Activated T-helper 2 cell treated with anti-CD3 and anti-CD28 coated beads, Interferon-gamma antibody, Interleukin-2, Interleukin-4, amounts not matched to agents 10 μg/mL and 5 μg/mL and 100 μg/mL, durations not matched to agents 14 hours and 24 hours and 36 hours (primary cell): Measurements from ENCODE around the gene MARCHF6. TPM values are rescaled to one million over a fixed set of nuclear protein-coding genes. Genes with fewer than 3 reads are reported as not detected.
"Not testable (repeated sequence)": the region's sequence is repeated elsewhere in the genome, so short reads cannot be mapped to it uniquely, and the experiment has no call there.

Experiments
- DNase-seq: peaks from one replicate; pipeline ENCODE4 v3.0.0; 2021; ENCODE audit warnings: low spot score
- H3K27ac Mint-ChIP-seq: one replicate; pipeline ENCODE4 v1.8.0; 2021; ENCODE audit warnings: mixed read lengths
- H3K27me3 Mint-ChIP-seq: one replicate; pipeline ENCODE4 v1.8.0; 2021; ENCODE audit warnings: low read depth, mixed read lengths
- H3K36me3 Mint-ChIP-seq: one replicate; pipeline ENCODE4 v1.8.0; 2021; ENCODE audit warnings: low read depth, mixed read lengths
- H3K4me1 Mint-ChIP-seq: one replicate; pipeline ENCODE4 v1.8.0; 2021; ENCODE audit warnings: low read depth, mixed read lengths
- H3K4me3 Mint-ChIP-seq: one replicate; pipeline ENCODE4 v1.8.0; 2021; ENCODE audit warnings: low read depth, mild to moderate bottlenecking, moderate library complexity, mixed read lengths
- H3K9me3 Mint-ChIP-seq: one replicate; pipeline ENCODE4 v1.8.0; 2021; ENCODE audit warnings: mixed read lengths
- intact Hi-C: fragments of 100-400 bp; cut with micrococcal nuclease; formaldehyde crosslinking; loops from one replicate; pipeline ENCODE4 v1.15.1; 2023
- total RNA-seq: library from RNA; stranded (reverse); gene quantifications from 2 replicates; pipeline ENCODE4 v1.2.3, GENCODE V29; 2022

The MARCHF6 gene
- total RNA-seq, 1 donor from 2014 or later = 116 TPM

- H3K27ac Mint-ChIP-seq, intact Hi-C loops, H3K4me3 Mint-ChIP-seq, H3K27me3 Mint-ChIP-seq, H3K4me1 Mint-ChIP-seq, DNase-seq, H3K9me3 Mint-ChIP-seq, H3K36me3 Mint-ChIP-seq: not testable (repeated sequence)
These were observed 8.9 kb upstream of the MARCHF6 start for GRCh38 chr5:10344461-10345106.

GRCh38 chr5:10348258-10348657 lies 5.2 kb upstream of the MARCHF6 start:
- H3K27ac Mint-ChIP-seq = no peak overlapping the region
- H3K27me3 Mint-ChIP-seq = no peaks in the 10 kb centered on the region
- no peaks in the 10 kb centered on the region for H3K9me3 Mint-ChIP-seq
- DNase-seq = no peak
- H3K36me3 Mint-ChIP-seq = no peaks in the 10 kb centered on the region
- peaks cover 12% of the 10 kb centered on the region for H3K4me1 Mint-ChIP-seq
- intact Hi-C loops = no loop called here
- H3K4me3 Mint-ChIP-seq = no peak overlapping the region

GRCh38 chr5:10351199-10351905 lies 2.1 kb upstream of the MARCHF6 start:
- DNase-seq = no peak
- intact Hi-C loops = loop anchor here (5.0 kb wide), 2 partner anchors 91 to 211 kb away; partner anchors contain the start of genes ANKRD33B and ROPN1L
- H3K27me3 Mint-ChIP-seq = no peaks in the 10 kb centered on the region
- H3K9me3 Mint-ChIP-seq = no peaks in the 10 kb centered on the region
- H3K4me3 Mint-ChIP-seq = peak overlapping the region; percentile 90
- no peak overlapping the region for H3K27ac Mint-ChIP-seq
- peaks cover 24% of the 10 kb centered on the region for H3K4me1 Mint-ChIP-seq
- peaks cover 12% of the 10 kb centered on the region for H3K36me3 Mint-ChIP-seq

- Mint-ChIP-seq H3K36me3 (peaks cover 12% of the 10 kb centered on the region), H3K27me3 (no peaks in the 10 kb centered on the region), H3K4me3 (peak overlapping the region; percentile 90), H3K9me3 (no peaks in the 10 kb centered on the region), H3K27ac (peak overlapping the region; percentile 48), H3K4me1 (peaks cover 26% of the 10 kb centered on the region)
- intact Hi-C loops = loop anchor here (2.0 to 5.0 kb wide), 3 partner anchors 90 to 409 kb away; partner anchors contain the start of genes ANKRD33B, DAP and ROPN1L
- DNase-seq = no peak
These were observed 1.6 kb upstream of the MARCHF6 start for GRCh38 chr5:10351919-10352318.

GRCh38 chr5:10352430-10353240 lies 860 bp upstream of the MARCHF6 start:
- peaks cover 30% of the 10 kb centered on the region for H3K4me1 Mint-ChIP-seq
- H3K27ac Mint-ChIP-seq = peak overlapping the region; percentile 93
- H3K4me3 Mint-ChIP-seq = peak overlapping the region; percentile 90
- intact Hi-C loops = loop anchor here (1.0 to 5.0 kb wide), 4 partner anchors 90 to 408 kb away; partner anchors contain the start of genes ANKRD33B, CCT5, DAP and ROPN1L
- DNase-seq = peak; percentile 14
- H3K36me3 Mint-ChIP-seq = peaks cover 12% of the 10 kb centered on the region
- H3K27me3 Mint-ChIP-seq = no peaks in the 10 kb centered on the region
- no peaks in the 10 kb centered on the region for H3K9me3 Mint-ChIP-seq

GRCh38 chr5:10354048-10354872 lies 765 bp downstream of the MARCHF6 start:
- intact Hi-C loops = loop anchor here (2.0 to 5.0 kb wide), 4 partner anchors 15 to 281 kb away; partner anchors contain the start of genes ANKRD33B and ROPN1L
- Mint-ChIP-seq H3K9me3 (no peaks in the 10 kb centered on the region), H3K4me3 (peak overlapping the region; percentile 99), H3K27me3 (no peaks in the 10 kb centered on the region), H3K36me3 (peaks cover 18% of the 10 kb centered on the region), H3K27ac (peak overlapping the region; percentile 98), H3K4me1 (peaks cover 37% of the 10 kb centered on the region)
- peak; percentile 33 for DNase-seq

- intact Hi-C loops = loop anchor here (2.0 to 5.0 kb wide), 3 partner anchors 14 to 280 kb away; no protein-coding TSS in a partner anchor
- no peaks in the 10 kb centered on the region for H3K9me3 Mint-ChIP-seq
- peaks cover 37% of the 10 kb centered on the region for H3K4me1 Mint-ChIP-seq
These were observed 1.8 kb downstream of the MARCHF6 start for GRCh38 chr5:10355071-10355889.

GRCh38 chr5:10358999-10359398 lies 5.5 kb downstream of the MARCHF6 start:
- intact Hi-C loops = loop anchor here (5.0 kb wide), 1 partner anchor 63 kb away; no protein-coding TSS in a partner anchor
- H3K4me3 Mint-ChIP-seq = no peak overlapping the region
- H3K36me3 Mint-ChIP-seq = peaks cover 18% of the 10 kb centered on the region
- no peak overlapping the region for H3K27ac Mint-ChIP-seq
- DNase-seq = no peak
- no peaks in the 10 kb centered on the region for H3K27me3 Mint-ChIP-seq
- no peaks in the 10 kb centered on the region for H3K9me3 Mint-ChIP-seq
- H3K4me1 Mint-ChIP-seq = peaks cover 42% of the 10 kb centered on the region

More at GRCh38 chr5:10355071-10355889, 1.8 kb downstream of the MARCHF6 start:
- Mint-ChIP-seq H3K36me3 (peaks cover 18% of the 10 kb centered on the region), H3K4me3 (peak overlapping the region; percentile 99), H3K27me3 (no peaks in the 10 kb centered on the region), H3K27ac (peak overlapping the region; percentile 98)
- peak; percentile 21 for DNase-seq

- intact Hi-C loops = no loop called here
- Mint-ChIP-seq H3K27ac (no peak overlapping the region), H3K4me1 (peaks cover 36% of the 10 kb centered on the region), H3K27me3 (no peaks in the 10 kb centered on the region), H3K36me3 (peaks cover 6% of the 10 kb centered on the region), H3K4me3 (no peak overlapping the region), H3K9me3 (no peaks in the 10 kb centered on the region)
- no peak for DNase-seq
These were observed 7.2 kb downstream of the MARCHF6 start for GRCh38 chr5:10360686-10361085.

GRCh38 chr5:10363519-10364185 lies 10.2 kb downstream of the MARCHF6 start:
- no peak overlapping the region for H3K27ac Mint-ChIP-seq
- H3K9me3 Mint-ChIP-seq = no peaks in the 10 kb centered on the region
- peaks cover 28% of the 10 kb centered on the region for H3K4me1 Mint-ChIP-seq
- DNase-seq = no peak
- intact Hi-C loops = loop anchor here (1.0 kb wide), 1 partner anchor 79 kb away; no protein-coding TSS in a partner anchor
- H3K4me3 Mint-ChIP-seq = no peak overlapping the region
- peaks cover 12% of the 10 kb centered on the region for H3K36me3 Mint-ChIP-seq
- no peaks in the 10 kb centered on the region for H3K27me3 Mint-ChIP-seq

- Mint-ChIP-seq H3K27ac (no peak overlapping the region), H3K4me3 (no peak overlapping the region), H3K4me1 (peaks cover 31% of the 10 kb centered on the region), H3K36me3 (peaks cover 14% of the 10 kb centered on the region), H3K27me3 (no peaks in the 10 kb centered on the region), H3K9me3 (no peaks in the 10 kb centered on the region)
- DNase-seq = no peak
- intact Hi-C loops = loop anchor here (1.0 kb wide), 1 partner anchor 80 kb away; no protein-coding TSS in a partner anchor
These were observed 10.7 kb downstream of the MARCHF6 start for GRCh38 chr5:10364186-10364689.
